Stimulated activated CD4-positive, alpha-beta T cell treated with anti-CD3 and anti-CD28 coated beads, Interleukin-15, amount 100 ng/mL, for 48 hours (primary cell): ENCODE measurements around the gene IER2.
A peak's percentile ranks its signal among the peaks of the same experiment; 100 is the strongest.
"Not testable (repeated sequence)": the region's sequence is repeated elsewhere in the genome, so short reads cannot be mapped to it uniquely, and the experiment has no call there.

Experiments
- DNase-seq, 2 donors: peaks; one replicate each; pipeline ENCODE4 v3.0.0-alpha.2; 2020; ENCODE audit warnings: low read depth in 2 of 2

The IER2 gene

DNA sequence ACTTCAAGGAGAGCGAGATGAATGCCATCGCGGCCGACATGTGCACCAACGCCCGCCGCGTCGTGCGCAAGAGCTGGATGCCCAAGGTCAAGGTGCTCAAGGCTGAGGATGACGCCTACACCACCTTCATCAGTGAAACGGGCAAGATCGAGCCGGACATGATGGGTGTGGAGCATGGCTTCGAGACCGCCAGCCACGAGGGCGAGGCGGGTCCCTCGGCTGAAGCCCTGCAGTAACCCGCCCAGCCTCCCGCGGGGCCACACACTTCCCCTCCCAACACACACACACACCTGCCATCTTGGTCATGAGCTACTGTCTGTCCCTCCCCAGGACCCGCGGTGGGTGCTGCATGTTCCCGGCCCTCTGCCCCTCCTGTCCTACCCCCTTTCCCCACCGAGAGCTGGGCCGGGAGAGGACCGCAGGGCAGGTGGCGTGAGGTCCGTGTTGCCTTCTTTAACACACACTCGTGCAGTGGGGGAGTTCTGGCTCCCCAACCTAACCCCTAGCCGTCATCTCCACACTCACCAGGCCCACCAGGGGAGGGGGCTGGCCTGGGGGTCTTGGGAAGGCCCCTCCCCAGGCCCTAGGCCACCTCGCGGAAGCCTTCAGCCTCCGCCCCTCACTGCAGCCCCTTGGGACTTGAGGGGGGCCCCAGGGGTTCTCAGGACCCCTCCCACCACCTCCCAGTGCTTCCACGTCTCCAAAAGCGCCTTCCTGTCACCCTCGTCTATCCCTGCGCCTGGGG, 11.9 kb upstream of the IER2 start:
- DNase-seq: no peak

DNA sequence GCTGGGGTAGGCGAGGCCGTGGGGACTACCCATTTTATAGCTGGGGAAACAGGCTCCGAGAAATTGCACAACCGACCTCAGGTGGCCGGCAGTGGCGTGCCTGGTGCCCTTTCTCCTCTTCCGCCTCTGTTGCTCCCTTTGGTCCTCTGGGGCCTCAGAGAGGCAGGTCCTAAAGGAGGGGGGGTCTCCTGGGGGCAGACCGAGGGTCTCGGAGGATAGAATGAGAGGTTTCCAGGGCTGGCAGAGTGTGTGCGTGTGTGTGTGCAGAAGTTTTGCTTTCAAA, 11.4 kb upstream of the IER2 start:
- no peak for DNase-seq

DNA sequence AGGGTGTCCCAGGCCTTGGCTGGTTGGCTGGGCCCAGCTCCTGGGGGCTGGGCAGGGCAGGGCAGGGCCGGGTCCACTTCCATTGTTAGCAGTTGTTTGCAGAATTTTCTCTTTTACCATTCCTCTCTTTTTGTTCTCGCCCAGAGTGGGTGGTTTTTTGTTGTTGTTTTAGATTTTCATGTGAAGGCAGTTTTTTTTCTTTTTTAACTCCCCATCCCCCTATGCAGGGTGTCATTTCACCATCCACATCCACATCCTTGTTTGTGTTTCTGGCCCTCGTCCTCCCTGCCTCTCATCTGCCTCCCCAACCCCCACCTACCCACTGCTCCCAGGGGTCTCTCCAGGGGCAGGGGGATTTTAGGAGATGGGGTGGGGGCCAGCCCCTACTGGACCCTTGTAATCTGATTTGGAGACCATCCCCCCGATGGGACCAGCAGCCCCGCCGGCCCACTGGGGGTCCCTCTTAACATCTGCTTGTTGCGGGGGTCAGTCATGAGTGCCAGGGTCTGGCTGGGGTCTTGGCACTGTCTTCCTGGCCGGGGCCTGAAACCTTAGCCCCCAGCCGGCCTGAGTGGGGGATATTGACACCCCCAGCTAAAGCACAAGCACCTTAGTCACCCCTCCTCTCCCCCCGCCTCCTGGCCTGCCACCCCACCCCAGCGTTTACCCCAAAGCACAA, 10.4 kb upstream of the IER2 start:
- no peak for DNase-seq

DNA sequence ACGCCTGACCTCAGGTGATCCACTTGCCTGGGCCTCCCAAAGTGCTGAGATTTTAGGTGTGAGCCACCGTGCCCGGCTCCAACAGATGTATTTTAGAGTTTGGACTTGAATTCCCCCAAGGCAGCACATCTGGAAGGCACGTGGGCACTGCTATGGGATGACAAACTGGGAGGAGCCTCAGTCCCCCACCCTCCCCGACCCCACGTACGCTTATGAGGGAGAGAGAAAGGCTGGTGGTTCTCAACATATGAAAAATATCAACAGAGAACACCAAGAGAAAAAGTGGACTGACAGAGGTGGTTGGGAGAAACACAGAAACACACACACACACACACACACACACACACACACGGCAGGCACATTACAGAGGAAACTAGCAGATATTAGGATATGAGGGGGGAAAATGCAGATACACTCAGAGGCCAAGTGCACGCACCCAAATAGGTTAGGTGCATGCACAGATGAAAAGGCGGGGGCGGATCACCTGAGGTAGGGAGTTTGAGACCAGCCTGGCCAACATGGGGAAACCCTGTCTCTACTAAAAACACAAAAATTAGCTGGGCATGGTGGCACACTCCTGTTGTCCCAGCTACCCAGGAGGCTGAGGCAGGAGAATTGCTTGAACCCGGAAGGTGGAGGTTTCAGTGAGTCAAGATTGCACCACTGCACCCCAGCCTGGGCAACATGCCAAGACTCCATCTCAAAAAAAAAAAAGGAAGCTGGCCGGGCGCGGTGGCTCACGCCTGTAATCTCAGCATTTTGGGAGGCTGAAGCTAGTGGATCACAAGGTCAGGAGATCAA, 3.2 kb upstream of the IER2 start:
- no peak for DNase-seq

DNA sequence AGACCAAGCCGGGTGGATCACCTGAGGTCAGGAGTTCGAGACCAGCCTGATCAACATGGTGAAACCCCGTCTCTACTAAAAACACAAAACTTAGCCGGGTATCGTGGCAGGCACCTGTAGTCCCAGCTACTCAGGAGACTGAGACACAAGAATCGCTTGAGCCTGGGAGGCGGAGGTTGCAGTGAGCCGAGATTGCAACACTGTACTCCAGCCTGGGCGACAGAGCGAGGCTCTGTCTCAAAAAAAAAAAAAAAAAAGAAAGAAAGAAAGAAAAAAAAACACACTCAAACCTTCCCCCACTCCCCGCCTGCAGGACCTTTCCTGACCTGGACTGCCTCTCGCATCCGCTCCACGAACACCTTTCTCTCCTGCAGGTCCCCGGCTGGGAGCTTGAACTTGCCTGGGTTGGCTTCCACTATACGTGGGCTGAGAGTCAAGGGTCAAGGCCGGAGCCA, 1.0 kb upstream of the IER2 start:
- DNase-seq: not testable (repeated sequence)

DNA sequence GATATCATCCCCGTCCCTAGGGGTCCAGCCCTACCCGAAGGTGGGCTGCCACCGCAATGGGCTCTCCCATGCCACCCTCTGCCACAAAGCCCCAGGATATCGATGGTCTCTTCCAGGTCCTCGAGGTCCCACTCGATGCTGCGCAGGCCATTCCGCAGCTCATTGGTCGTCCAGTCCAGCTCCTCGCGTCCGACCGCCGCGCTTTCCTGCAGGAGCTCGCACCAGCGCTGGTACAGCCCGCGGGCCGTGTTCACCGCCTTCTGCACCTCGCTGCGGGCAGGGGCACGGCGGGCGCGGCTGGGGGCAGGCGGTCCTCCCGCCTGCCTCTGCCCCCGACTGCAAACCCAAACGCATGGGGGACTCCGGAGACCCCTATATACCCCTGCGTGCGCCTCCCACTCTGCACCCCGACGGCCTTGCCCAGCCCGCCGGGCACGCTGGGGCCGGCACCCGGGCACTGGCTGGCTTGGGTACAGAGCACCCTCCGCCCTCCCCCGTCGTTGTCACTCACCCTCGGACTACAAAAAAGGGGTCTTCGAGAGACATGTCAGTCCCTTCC, 504 bp upstream of the IER2 start:
- no peak for DNase-seq

DNA sequence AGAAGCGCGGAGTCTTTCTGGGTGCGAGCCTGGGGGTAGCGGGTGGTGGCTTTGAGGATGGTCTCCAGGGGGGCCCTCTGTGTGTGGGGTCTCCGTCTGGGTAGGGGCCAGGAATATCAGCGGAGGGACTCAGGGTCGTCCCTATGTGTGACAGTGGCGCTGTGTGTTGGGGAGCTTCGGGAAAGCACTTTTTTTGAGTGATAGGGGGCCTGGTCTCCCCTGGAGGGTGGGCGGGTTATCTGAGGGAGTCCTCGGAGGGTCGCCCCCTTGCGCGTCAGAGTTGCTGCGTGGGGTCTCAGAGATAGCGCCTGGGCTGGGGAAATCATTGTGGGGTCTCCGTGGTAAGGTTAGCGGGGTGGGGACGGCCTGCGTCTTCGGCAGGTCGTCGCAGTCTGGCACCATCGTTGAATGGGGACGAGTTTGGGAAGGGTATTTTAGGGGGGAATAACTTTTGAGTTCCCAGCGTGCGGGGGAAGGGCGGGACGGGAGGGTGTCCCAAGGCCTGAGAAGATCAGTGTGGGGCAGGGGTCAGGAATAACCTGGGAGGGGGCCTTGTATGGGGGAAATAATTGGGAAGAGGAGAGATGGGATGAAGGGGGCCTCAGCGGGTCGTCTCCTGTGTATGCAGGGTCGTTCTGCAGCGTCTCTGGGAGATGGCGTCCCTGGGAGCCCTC, 857 bp downstream of the IER2 start:
- no peak for DNase-seq

DNA sequence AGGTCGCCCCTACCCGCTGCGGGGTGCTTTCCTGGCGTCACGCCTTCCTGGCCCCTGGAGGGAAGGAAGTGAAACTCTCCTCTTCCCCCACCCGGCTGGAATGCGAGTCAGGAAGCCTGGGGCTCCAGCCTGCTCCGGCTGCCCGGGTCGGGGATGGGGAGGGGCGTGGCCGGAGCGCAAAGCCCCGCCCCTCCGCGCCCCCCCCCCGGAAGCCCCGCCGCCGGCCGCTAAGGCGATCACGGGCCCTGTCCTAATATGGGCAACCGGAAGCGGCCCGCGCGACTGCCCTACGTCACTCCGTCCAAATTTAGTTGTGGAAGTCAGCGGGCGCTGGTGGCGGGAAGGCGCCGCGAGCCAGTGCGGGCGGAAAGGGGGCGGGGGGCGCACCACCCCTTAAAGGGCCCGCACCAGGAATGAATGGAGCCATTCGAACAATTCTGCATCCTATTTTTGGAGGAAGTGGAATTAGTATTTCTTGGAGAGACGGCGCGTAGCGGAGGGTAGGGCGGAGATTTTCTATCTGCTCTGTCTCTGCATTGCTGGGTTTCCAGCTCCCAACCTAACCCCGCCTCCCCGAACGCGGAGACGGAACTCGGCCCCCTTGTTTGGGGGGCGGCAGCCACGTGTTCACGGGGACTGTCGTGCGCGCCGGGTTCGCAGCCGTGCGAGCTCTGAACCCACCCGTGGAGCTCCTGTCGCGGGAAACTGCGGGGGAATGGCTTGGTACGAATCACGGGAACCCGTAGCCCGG, 1.6 kb downstream of the IER2 start:
- peak; percentile 92 to 95 for DNase-seq

DNA sequence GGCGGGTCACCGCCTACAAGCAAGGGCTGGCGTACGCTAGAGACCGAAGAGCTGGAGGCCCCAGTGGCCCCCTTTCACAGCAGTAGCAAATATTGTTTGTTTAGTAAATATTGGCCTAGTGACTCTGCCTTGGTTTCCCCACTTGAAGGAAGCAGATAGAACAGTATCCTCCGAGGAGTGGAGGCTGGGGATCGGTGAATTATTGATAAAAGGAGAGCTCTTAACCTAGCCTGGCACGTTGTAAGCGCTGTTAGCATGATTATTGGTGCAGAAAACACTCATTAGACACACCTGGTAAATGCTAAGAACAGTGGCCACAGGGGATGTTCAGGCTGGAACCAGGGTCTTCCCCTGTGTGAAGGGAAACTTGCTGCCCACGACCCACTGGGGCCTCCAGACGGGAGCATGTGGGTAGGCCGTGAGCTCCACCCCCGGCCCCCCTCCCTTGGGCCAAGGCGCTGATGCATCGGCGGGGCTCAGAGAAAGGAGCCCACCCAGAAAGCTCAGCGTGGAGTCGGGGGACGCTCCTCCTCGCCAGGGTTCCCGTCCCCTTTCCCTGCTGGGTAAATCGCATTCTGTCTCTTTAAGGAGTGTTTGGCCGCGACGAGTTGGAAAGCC, 2.3 kb downstream of the IER2 start:
- DNase-seq: no peak

DNA sequence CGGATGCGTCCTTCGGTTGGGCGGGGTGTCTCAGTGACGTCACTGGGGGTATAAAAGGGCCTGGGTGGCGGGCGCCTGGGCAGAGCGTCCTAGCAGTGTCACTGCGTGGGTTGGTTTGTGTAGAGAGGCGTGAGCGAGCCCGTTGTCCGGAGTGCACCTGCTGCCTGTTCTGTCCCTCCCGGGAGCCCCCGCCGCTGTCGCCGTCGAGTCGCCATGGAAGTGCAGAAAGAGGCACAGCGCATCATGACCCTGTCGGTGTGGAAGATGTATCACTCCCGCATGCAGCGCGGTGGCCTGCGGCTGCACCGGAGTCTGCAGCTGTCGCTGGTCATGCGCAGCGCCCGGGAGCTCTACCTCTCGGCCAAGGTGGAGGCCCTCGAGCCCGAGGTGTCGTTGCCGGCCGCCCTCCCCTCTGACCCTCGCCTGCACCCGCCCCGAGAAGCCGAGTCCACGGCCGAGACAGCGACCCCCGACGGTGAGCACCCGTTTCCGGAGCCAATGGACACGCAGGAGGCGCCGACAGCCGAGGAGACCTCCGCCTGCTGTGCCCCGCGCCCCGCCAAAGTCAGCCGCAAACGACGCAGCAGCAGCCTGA, 2.9 kb downstream of the IER2 start:
- DNase-seq: peak; percentile 95 to 97

DNA sequence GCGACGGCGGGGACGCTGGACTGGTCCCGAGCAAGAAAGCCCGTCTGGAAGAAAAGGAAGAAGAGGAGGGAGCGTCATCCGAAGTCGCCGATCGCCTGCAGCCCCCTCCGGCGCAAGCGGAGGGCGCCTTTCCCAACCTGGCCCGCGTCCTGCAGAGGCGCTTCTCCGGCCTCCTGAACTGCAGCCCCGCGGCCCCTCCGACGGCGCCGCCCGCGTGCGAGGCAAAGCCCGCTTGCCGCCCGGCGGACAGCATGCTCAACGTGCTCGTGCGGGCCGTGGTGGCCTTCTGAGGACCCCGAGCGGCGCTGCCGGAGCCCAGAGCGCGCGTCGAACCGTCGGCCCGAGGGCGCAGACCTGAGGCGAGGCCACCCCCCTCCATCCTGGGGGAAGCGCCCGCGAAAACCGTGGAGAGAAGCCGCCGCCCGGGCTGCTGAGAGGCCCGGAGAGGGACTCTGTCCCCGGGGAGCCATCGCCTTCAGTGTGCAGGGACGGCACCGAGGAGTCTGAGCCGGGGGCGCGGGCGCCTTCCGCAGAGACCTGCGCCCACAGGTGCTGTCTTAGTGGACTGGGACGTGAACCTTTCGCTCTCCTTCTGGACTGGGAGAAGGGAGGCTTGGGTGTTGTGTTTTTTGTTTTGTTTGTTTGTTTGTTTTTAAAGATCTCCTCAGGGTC, 3.5 kb downstream of the IER2 start:
- no peak for DNase-seq

DNA sequence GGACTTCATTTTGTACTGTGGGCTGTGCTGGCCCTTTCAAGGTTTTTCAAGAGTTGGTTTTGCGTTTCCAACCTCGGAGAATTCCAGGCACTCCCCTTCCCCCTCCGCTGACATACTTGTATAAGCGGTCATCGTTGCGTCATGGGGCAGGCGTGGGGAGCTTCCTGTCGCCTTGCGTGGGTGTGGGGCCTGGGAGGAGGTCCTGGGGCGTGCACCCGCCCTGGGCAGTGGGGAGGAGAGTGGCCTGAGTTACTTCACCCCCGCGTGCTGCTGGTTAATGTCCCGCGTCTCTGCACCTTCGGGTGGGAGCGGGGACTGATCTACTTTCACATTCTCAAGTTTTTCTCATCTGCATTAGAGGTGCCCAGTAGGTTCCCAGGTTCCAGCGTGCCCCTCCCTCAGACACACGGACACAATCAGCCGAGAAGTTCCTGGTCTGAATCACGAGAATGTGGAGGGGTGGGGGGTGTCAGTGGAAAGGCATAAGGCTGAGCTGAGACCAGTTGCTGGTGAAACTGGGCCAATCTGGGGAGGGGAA, 4.1 kb downstream of the IER2 start:
- DNase-seq: peak in 1 of 2 donors; percentile 64

DNA sequence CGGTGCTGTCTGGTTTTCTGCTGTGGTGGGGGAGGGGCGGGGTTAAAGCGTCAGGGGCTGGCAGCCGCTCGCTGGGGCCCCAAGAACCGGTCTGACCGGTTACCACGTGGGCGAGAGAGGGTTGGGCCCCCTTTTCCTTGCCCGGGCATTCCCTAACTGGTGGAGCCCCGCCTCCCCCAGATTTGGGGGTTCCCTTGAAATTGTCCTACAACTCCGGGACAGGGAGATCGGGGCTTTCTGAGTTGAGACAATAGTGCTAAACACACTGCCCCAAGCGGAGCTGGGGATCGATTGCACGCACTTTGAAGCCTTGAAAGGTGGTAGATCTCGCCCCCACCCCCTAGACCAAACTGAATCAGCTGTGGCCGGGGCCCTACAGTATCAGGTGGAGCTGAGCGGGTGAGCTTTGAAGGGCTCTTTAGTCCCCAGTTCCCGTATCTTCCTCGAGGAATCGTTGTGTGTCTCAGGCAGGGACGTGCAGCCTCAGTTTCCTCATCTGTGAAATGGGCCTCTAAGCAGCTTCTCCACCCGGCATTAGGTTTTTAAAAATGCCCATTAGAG, 4.8 kb downstream of the IER2 start:
- DNase-seq: peak; percentile 73 to 80

DNA sequence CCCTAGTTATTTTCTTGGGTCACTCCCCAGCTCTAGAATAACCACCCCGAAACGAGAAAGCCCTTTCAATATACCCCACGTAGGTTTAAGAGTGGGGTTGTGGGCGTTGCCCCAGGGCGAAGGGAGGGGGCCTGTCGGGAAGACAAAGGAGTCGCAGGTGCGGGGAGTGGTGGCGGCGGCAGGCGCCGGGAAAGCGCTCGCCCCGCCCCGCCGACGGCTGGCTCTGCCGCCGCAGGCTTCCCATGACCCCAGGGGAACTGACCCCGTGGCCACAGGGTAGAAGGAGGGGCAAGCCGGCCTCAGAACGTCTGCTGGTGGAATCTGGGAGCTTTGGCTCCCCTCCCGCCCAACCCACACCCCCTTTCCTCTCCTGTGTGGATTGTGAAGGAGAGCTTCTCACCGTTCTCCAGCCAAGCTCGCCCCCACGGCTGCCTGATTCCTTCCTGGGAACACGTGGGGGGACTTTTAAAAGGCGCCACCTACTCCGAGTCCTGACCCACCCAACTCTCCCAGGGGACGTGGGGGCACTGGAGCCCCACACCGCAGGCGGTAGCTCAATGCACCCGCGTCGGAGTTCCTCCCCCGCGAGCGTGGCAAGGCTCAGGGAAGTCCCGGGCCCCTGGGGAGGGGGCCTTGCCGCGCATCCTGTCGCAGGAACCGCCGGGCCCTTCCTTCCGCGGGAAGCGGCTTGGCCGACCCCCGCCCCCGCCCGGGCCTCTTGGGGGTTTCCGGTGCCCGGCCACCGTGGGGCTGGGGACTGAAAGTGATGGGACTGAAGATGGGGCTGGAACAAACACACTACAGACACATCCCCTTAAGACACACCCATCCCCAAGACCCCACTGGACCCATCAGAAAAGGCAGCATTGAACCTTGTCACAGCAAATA, 5.5 kb downstream of the IER2 start:
- peak in 1 of 2 donors; percentile 49 for DNase-seq

DNA sequence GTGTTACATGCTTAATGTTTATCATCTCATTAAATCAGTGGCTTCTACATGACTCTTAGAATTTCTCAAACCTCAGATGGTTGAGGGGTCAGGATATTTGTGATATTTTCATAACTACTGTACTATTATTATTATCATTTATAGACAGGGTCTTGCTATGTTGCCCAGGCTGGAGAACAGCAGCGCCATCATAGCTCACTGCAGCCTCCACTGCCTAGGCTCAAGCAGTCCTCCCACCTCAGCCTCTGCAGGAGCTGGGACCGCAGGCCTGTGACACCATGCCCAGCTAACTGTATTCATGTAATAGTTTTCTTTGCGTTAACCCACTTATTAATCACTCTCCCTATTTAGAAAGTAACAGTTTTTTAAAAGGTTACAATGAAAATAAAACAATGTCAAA, 9.5 kb downstream of the IER2 start:
- DNase-seq: no peak

DNA sequence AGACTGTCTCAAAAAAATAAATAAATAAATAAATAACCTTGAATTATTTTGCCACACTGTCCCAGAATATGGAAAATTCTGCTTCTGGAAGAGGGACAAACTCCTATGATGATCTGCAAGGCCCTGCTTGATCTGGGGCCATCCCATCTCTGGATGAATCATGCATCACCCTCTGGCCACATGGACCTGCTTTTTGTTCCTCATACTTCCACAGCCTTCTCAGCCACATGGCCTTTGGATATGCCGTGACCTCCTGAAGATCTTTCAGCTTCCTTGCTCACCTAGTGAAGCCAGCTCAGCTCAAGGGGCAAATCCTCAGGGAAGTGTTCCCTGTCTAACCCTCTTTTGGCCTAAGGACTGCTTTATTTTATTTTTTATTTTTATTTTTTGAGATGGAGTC, 10.3 kb downstream of the IER2 start:
- DNase-seq: no peak

DNA sequence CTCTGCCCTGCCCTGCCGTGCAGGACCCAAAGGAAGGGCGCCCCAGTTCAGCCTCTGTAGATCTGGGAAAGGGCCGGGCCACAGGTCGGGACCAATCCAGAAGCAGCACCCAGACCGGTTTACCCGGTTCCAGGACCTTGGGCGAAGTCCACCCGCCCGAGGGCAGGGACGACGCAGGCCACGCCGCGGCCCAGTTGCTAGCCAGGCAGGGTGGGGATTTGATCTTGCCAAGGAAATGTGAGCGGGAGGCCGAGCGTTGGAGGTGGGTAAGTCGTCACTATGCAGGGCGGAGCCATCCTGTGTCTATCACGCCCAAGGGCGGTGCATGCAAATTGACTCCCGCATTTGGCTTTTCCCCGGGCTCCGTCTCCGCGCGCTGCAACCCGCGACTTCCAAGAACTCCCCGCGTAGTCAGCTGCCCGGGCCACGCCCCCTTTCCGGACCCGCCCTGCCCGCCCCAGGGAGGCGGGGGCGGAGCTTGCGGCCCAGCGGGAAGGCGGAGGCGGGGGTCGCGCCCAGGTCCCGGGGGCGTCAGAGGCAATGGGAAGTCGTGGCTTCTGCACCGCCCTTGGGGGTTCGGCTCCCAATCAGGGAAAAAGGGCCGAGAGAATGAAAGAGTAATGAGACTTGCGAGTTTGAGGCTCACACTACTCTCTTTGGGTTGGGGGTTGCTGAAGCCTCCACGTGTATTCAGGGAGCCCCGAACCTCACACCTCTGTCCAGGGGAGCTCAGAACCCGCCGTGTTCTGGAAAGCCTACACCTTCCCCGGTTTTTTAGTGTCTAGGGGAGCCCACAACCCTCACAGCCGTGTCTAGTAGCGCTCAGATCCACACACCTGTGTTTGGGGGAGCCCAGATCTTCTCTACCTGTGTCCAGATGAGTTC, 12.8 kb downstream of the IER2 start:
- DNase-seq: peak; percentile 86 to 91
